NCI-H146 treated with DMSO at 0.1 percent for 48 hours (cell line): Measurements from ENCODE around the gene STK10.

Source experiments
- DNase-seq: peaks from one replicate; lab custom pipeline; 2025; ENCODE audit not compliant: unreplicated experiment; lab: John Stamatoyannopoulos, UW

Gene STK10

DNA sequence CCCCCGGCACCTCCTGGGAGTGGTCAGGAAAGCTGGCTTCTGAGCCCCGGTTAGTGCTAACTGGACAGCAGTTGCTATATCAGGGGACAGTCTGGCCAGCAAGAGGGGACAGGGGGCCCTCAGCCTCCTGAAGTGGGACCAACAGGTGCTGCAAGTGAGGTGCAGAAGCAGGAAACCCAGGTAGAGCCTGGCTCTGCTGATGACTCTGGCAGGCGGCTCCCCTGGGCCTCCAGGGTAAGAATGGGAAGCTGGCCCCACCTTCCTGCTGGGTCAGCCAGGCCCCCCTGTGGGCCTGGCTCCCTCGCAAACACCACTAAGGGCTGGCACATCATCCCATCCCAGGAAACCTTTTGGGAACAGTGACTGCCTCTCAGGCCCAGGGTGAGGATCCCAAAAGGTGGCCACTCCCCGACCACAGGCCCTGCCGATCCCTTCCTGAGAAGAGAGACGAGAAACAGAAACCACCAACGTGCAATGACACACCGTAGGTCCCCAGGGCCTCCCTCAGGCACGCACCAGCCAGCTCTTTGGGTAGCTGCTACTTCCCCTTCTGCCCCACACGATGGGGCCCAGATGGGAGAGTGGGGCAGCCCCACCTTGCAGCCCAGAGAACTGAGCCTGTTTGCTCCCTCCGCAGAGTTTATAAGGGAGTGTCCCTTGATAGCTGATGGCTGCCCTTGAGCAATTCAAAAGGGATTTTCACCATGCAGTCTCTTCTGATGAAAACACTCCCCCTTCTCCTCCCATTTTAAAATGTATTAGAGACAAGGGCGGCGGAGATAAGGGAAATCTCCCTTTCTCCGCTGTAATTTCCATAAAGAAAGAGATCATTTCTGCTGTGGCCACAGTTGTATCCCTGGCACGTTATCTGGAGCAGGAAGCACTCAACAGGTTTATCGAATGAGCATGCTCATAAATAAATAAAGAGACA lies 76.8 kb downstream of the STK10 start:
- DNase-seq = no peak

DNA sequence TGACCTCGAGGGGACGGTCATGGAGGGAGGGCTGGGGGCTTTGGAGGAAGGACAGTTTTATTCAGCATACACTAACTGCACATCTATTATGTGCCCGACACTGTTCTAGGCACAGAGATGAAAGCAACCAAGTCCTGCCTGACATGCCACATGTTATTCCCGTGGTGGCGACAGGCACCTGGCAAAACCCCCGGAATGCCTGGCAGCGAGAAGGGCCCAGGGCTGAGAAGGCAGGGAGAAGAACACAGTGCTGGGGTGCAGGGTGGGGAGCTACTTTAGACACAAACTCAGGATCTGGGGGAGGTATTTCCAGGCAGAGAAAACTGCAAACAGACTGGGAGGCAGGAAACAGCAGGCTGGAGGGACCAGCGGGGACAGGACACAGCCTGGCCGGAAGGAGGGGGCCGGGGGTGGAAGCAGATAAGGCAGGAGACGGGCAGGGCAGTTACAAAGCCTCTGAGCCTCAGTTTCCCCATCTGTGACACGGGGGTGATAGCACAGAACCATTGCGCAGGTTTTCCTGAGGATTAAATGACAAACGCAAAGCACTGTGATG lies 77.7 kb downstream of the STK10 start:
- no peak for DNase-seq

DNA sequence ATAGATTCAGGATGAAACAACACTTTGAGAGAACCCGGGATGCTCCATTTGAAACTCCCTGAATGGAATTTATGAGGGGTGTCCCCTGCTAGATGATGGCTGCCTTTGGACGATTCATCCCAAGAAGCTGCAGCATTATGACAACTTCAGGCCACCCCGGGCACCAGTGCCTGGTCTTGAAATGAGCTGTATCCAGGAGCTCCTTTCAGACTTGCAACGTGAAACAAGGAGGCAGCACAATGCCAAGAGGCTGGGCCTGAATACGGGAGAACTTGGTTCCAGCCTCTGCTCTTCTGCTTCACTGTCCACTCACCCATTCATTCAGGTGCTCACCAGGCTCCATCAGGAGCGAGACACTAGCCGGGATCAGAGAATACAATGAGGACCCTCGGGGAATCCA lies 78.3 kb downstream of the STK10 start:
- DNase-seq = no peak

DNA sequence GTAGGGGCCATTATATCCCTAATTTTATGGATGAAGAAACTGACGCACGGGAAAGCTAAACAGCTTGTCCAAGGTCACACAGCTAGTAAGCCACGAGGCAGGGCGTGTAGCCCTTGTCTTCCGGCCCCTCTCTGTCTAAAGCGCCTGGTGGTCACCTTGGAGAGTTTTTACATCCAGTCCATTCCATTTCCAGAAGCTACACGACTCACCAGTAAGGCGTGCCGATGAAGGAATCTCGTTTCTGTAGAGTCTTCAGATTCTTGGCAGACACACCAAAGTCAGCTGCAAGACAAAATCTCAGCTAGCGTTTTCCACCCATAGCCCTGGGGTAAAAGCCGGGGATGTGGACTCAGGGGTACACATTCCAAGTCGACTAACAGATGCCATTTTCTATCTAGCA lies 80.5 kb downstream of the STK10 start:
- DNase-seq = no peak

DNA sequence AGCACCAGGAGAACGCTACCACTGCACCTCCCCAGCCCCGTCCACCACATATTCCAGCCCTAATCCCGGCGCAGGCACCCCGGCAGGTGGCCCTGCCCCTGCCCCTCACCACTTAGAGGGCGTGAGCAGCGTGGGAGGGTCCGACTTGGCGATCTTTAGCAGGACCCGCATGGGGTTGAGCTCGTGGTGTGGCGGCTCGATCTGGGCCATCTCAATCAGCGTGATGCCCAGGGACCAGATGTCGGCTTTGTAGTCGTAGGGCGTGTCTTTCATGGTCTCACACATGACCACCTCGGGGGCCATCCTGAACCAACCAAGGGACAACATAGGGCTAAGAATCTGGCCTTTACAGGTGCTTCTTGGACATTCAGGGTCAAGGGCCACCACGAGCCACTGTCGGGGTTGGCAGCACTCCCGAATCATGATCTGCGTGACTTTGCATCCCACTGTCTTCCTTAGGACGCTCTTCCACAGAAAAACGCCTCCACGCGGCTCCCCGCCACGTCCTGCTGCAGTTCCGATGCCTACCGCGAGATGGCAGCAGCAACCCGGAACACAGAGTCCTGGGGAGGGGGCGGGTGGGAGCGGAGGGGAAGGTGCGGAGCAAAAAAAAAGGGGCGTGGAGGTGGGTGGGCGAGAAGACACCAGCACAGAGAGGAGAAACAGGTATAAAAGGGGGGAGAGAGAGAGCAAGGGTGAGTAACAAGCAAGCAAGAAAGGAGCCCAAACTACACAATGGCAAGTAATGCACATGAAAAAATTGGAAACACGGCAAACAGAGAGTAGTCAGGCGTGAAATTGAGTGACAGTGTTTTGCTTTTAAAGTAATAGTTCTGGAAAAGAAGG lies 81.3 kb downstream of the STK10 start:
- DNase-seq = peak; percentile 7

DNA sequence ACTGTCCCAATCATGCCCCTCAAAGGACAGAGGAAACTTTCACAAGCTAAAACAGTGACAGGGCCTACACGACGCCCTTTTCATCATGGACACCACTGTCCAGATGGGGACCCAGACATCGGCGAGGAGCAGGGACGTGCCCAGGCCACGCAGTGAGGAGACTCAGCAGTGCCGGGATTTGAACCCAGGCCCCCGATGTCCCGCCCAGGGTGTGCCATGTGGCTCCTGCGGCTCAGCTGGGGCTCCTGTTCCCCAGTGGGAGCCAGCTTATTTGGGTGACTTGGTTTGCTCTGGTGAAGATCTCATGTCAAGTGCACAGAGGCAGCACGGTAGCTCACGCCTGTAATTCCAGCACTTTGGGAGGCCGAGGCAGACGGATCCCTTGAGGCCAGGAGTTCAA lies 82.2 kb downstream of the STK10 start:
- no peak for DNase-seq

DNA sequence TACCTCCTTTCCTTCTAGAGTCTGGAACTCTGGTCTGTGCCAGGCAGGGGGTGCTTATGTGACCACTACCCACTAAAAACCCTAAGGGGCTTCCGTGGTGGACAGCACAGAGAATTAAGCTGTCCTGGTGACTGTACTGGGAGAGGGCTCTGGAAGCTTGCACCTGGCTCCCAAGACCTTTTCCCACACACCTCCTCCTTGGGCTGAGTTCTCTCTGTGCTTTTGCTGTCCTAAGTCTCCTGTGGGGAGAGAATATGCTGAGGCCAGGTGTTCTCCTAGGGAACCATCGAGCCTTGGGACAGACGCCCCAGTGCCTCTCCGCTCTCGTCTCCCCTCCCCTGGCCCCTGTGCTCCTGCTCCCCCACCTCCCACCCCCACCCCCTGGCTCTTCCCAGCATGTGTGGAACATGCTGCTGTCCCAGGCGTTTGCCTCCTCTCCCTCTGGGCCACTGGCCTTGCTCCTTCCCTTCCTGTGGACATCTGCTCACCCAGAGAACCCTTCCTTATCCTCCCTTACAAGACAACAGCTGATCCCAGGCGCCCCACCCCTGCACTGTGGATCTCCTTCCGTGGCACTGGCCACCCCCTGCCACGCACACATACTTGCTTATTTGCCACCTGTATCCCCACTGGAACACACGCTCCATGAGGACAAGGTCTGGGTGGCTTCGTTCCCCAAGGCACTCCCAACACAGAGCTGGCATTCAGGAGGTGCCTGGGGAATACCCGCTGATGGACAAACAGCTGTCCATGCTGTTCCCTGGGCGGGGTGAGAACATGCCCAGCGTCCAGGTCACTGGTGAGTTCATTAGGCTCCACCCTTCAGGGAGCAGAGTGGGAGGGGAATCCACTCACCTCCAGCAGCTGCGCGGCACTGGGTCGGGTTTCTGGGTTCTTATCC lies 83.0 kb downstream of the STK10 start:
- DNase-seq = no peak

DNA sequence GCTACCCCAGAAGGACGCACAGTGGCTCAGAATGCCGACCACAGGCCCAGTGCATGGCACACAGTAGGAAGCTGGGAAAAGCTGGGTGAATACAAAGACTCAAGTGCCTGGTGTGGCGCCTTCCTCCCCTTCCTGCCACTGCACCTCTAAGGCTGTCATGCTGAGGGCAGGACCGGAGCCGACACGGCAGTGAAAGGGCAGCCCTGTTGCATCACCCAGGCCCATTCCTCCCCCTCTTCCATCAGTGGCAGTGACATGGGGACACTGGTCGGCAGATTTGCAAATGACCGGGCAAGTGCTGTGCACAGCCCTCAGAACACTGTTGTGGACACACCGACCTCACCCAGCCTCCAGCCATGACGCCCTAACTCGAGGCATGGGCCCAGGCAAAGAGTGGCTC lies 84.0 kb downstream of the STK10 start:
- no peak for DNase-seq

DNA sequence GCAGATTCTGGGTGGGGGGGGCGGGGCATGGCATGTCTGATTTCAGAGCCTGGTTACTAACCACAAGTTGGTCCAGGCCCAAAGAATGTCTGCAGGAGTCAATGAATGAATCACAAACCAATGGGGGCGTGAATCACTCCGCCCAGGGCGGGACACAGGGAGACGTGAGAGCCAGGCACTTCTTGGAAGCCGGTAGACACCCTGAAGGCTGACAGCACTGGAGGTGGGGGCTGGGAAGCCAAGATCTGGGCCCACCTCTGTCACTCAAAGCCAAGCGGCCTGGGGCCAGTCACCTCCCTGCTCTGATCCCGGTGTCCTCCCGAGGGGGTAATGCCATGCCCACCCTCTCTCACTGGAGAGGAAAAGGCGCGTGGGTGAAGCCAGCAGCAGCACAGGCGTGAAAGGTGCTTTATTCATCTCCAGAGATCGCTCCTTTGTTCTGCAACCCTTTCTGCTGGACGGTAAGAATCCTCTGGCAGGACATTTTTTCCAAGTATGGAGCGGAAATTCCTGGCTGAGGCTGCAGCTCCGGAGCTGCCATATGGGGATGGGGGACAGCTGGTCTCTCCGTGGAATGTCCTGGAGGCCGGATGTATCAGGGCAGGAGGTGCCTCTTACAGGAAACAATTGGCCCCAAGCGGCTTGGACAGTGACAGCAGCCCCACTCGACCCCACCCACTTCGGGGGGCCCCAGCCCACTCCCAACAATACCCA lies 85.0 kb downstream of the STK10 start:
- no peak for DNase-seq

DNA sequence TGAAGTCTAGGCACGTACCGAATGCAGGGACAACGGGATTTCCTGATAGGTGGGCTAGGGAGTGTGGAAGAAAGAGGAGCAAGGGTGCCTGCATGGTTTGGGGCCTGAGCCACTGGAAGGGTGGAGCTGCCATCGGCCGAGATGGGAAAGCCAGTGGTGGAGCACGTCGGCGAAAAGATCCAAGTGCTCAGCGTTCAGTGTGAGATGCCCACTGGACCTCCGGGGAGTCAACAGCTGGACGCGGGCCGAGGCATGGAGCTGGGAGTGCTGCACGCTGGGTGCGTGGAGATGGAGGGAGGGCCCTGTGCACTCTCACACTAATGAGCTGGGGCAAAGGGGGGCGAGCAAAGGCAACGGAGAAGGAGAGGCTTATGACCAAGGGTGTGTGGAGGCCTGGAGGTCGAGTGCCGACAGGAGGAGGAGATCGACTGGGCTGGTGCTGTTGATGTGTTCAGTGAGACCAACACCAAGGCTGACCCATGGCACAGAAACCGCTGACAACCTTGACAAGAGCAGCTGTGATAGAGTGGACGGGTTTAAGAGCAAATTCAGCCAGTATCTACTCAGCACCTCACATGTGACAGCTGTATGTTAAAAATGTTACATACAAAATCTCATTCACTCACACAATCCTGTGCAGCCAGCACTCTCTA lies 85.7 kb downstream of the STK10 start:
- no peak for DNase-seq

DNA sequence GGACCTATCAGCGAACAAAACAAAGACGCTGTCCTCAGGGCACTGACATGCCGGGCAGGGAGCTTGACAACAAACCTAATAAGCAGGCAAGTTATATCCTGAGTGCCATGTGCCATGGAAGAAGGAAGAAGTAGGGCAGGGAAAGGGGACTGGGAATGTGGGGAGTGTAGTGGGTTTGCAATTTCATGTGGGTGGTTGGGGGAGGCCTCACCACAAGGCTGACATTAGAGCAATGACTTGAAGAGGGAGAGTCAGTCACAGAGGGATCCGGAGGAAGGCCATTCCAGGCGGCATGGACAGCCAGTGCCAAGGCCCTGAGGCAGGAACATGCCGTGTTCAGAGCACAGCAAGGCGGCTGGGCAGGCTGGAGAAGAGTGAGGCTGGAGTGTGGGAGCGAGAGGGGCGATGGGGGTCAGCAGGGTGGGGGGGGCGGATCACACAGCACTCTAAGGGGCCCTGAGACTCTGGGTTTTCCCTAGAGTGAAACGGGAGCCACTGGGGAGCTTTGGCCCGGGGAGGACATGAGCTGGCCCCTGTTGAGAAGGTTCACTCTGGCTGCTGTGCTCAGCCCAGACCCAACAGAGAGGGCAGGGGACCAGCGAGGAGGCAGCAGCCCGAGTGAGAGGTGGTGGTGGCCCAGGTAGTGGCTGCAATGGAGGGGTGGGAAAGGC lies 86.3 kb downstream of the STK10 start:
- no peak for DNase-seq

DNA sequence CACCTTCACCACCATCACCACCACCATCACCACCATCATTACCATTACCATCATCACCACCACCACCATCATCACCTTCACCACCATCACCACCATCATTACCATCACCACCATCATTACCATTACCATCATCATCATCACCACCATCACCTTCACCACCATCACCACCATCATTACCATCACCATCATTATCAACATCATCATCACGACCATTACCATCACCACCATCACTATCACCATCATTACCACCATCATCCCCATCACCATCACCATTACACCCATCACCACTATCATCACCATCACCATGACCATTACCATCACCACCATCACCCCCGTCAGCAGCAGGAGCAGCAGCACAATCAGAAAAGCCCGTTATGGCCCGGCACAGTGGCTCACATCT lies 89.1 kb downstream of the STK10 start:
- DNase-seq = no peak

DNA sequence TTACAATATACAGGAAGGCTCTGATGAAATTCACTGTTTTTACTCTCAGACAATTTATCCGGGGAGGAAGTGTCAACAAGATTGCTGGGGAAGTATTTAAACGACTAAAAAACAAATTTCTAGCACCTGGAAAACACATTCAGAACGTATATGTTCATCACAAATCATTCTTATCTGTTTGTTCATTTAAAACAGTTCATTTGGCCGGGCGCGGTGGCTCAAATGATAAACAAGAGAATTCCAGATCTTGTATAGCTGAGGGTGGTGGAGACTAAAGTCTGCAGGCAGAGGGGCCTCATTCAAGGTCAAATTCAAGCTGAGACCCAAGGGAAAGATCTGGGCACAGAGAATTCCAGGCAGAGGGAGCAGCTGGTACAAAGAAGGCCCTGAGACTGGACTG lies 90.0 kb downstream of the STK10 start:
- no peak for DNase-seq

DNA sequence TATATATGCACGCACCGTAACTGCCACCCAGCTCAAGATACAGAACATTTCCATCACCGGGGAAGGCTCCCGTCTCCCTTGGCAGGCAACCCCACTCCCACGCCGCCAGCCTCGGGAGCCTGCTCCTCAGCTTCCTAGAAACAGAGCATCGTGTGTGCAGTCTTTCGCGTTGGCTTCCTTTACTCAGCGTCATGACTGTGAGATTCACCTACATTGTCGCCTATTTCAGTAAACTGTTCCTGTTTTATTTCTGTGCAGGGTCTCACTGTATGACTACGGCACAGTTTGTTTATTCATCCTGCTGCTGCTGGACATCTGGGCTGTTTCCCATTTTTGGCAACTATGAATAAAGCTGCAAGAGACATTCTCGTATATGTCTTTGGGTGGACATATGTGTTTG lies 90.7 kb downstream of the STK10 start:
- DNase-seq = no peak

DNA sequence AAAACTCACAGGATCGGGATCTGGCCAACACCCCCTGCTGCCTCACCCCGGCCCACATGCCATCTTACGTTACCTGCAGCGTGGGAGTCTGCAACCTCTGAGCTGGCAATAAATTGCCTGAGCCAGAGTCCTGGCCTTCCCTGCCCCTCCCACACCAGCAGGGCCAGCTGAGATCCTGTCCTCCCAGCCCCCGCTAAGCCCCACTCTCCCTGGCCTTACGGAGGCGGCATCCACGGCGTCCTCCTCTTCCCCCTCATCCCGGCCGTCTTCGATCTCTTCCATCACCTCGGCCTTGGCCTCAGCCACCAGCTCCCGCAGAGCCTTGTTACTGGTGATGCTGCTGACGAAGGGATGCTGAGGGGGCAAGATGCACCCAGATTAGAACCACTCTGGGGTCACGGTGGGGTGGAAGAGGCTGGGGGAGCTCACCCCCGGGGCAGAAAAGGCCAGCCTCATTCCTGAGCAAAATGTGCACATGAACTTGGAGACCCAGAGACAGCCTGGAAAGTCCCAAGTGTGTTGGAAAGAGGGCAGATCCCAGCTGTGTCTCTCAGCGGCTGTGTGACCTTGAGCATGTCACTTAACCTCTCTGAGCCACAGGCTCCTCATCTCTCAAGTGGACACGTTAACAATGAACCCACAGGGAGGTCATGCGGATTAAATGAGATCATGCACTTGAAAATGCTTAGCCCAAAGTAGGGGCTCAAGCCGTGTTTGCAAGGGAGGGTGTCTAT lies 91.7 kb downstream of the STK10 start:
- no peak for DNase-seq

DNA sequence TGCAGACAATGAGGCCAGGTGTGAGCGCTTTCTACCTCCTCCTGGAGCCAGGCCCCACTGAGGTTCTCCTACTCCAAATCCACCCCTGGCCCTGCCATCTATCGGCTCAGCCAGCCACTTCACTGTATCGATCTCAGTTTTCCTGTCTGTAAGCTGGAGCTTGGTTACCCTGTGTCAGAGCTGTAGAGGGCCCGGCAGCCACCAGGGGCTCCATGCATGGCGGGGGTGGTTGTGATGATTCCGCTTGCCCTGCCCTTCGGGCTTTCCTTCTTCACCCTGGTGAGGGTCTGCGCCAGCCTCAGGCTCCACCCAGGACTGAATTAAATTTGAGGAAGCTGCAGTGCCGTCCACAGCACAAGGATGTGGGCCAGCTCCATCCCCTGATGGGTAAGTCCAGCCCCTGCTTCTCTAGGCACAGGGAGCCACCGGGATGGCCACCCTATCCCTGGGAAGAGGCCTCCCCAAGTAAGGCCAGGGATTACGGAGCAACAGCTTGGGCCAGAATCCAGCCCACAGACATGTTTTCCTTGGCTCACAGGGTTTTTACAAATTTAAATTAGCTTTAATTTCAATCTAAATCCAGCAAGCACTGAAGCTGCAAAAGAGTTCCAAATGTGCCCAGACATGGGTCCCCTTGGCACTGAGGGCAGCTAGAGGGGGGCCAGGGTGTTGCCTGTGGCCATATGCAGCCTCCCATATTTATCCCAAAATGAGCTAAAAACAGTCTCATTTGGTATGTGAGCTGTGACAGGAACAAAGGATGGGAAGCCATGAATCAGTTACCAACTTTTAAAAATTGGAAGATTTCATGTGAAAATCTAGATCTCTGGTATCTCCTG lies 92.4 kb downstream of the STK10 start:
- no peak for DNase-seq

DNA sequence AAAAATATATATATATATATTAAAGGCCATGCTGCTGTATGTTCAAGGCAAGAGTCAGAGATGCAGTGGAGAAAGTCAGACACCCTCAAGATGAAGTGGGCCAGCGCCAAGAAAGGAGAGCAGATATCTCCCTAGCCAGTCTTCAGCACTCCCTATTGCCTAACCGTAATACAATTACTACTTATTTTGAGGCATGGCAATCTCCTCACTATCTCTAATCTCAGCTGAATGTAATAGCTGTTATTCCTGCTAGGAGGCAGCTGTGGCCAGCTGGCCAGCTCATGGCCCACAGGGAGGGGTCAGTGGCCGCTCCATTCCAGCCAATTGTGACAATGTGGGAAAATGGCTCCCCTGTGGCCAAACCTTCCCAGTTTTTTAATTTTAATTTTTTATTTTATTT lies 94.1 kb downstream of the STK10 start:
- no peak for DNase-seq

DNA sequence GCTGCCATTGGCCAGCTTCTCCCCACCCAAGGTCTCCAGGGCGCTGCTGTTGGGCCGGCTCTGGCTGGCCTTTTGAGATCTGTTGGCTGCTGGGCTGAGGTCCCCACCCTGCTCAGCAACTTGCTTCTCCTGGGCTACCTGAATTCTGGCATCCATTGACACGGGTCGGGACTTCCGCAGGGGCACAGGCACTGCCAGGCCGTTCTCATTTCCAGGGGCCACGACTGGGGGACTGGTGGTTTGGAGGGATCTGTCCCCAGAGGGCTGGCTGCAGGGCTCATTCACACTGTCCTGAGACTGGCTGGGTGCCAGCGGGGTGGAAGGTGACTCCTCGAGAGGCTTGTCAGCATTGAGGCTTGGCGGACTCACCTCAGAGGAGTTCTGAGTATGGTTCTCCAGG lies 94.5 kb downstream of the STK10 start:
- DNase-seq = no peak
